ENCODE data around the gene C9orf43. TPM values are rescaled to one million over a fixed set of nuclear protein-coding genes. Genes with fewer than 3 reads are reported as not detected.

Gene C9orf43
- total RNA-seq, 1 experiment from 2014 or later = 1.9 TPM

GRCh38 chr9:113463418-113464285, 53.1 kb downstream of the C9orf43 start, which contains the start of gene RGS3:
Gene RGS3 (plus strand): TSS chr9:113463727. CDS start chr9:113463803, 76 bp downstream.
- peaks cover 19% of the 10 kb centered on the region for H3K36me3 Mint-ChIP-seq (ENCODE audit: insufficient read depth, unreplicated experiment)
- H3K27ac Mint-ChIP-seq (ENCODE audit: unreplicated experiment) = peak within 1 kb of the TSS; percentile 90
- peak within 1 kb of the TSS; percentile 83 for H3K4me3 ChIP-seq (ENCODE audit: low read depth, low read length)
- CTCF ChIA-PET = interaction anchor here (0.6 to 2.4 kb wide), 5 partner anchors 9 to 194 kb away, joined by 3 to 11 read pairs (median 3); partner anchors contain the start of genes C9orf43 and POLE3
- no peaks in the 10 kb centered on the region for H3K9me3 Mint-ChIP-seq (ENCODE audit: unreplicated experiment)
- H3K9me3 ChIP-seq = no peaks in the 10 kb centered on the region
- H3K4me1 Mint-ChIP-seq (ENCODE audit: low read depth, unreplicated experiment) = peaks cover 36% of the 10 kb centered on the region
- TSS peak; percentile 47 for BruUV-seq (replicated peaks)
- POLR2A ChIA-PET = interaction anchor here (0.5 to 1.6 kb wide), 11 partner anchors 9 to 134 kb away, joined by 3 to 22 read pairs (median 3); partner anchors contain the start of genes C9orf43 and POLE3
- TF ChIP-seq CTCF (IDR thresholded peaks at IDR 0.05; ENCODE audit: insufficient read depth in 1 of 2, low read depth in 1 of 2, low read length in 1 of 2, severe bottlenecking in 1 of 2, unreplicated experiment in 1 of 2) = peak in 1 of 2 experiments; percentile 13
- peak; percentile 91 to 93 for DNase-seq
- H3K4me1 ChIP-seq = peaks cover 30% of the 10 kb centered on the region
- no peaks in the 10 kb centered on the region for H3K27me3 ChIP-seq (replicated peaks; ENCODE audit: control insufficient read depth, insufficient read depth, low read length)
- peak within 1 kb of the TSS; percentile 94 for H3K4me3 Mint-ChIP-seq (ENCODE audit: unreplicated experiment)
- no peaks in the 10 kb centered on the region for H3K36me3 ChIP-seq (ENCODE audit: control insufficient read depth, insufficient read depth, low read length)
- intact Hi-C loops (cut with micrococcal nuclease; ENCODE audit: unreplicated experiment) = loop anchor here (1.0 to 5.0 kb wide), 2 partner anchors 8 to 54 kb away; no protein-coding TSS in a partner anchor
- no peaks in the 10 kb centered on the region for H3K27me3 Mint-ChIP-seq (ENCODE audit: insufficient read depth, unreplicated experiment)

DNA sequence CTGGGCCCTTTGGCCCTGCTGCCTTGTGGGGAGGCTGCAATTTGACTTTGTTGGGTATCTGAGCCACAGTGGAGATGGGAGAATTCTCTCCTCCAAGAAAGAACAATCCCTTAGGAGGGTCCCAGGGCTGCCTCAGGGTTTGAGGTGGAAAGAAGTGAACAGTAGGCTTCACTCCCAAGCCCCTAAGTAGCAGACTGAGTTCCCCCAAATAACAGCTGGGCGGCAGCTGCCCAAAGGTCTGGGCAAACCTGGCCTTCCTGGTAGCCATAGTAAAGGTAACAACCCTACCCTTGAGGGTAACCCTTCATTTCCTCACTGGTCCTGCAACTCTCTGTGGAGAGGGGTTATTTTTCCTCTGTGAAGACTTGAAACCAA, 53.7 kb downstream of the C9orf43 start:
- peaks cover 30% of the 10 kb centered on the region for H3K4me1 ChIP-seq

More for the DNA sequence above, 53.7 kb downstream of the C9orf43 start:
- Mint-ChIP-seq H3K4me1 (ENCODE audit: low read depth, unreplicated experiment) (peaks cover 36% of the 10 kb centered on the region), H3K36me3 (ENCODE audit: insufficient read depth, unreplicated experiment) (peaks cover 16% of the 10 kb centered on the region), H3K27ac (ENCODE audit: unreplicated experiment) (peak overlapping the region; percentile 90), H3K4me3 (ENCODE audit: unreplicated experiment) (peak overlapping the region; percentile 94), H3K27me3 (ENCODE audit: insufficient read depth, unreplicated experiment) (no peaks in the 10 kb centered on the region), H3K9me3 (ENCODE audit: unreplicated experiment) (no peaks in the 10 kb centered on the region)
- no peaks in the 10 kb centered on the region for H3K36me3 ChIP-seq (ENCODE audit: control insufficient read depth, insufficient read depth, low read length)
- no peaks in the 10 kb centered on the region for H3K27me3 ChIP-seq (replicated peaks; ENCODE audit: control insufficient read depth, insufficient read depth, low read length)
- no peak for DNase-seq
- intact Hi-C loops (cut with micrococcal nuclease; ENCODE audit: unreplicated experiment) = loop anchor here (5.0 kb wide), 1 partner anchor 53 kb away; no protein-coding TSS in a partner anchor
- no peaks in the 10 kb centered on the region for H3K9me3 ChIP-seq
- TF ChIP-seq CTCF (IDR thresholded peaks at IDR 0.05; ENCODE audit: insufficient read depth in 1 of 2, low read depth in 1 of 2, low read length in 1 of 2, severe bottlenecking in 1 of 2, unreplicated experiment in 1 of 2) = no peak
- CTCF ChIA-PET = interaction anchor here (1.2 to 2.4 kb wide), 3 partner anchors 9 to 194 kb away, joined by 3 to 11 read pairs (median 3); no protein-coding TSS in a partner anchor
- POLR2A ChIA-PET = interaction anchor here (1.1 kb wide), 1 partner anchor 9 kb away, joined by 5 read pairs; no protein-coding TSS in a partner anchor
- BruUV-seq (replicated peaks) = no TSS peak
- peak overlapping the region; percentile 83 for H3K4me3 ChIP-seq (ENCODE audit: low read depth, low read length)

All from Caco-2 (cell line).